Urinary bladder (tissue), 4 donors: Measurements from ENCODE around the gene SGSM1. TPM values are rescaled to one million over a fixed set of nuclear protein-coding genes. Genes with fewer than 3 reads are reported as not detected.

Experiments used
- DNase-seq: peaks from one replicate; pipeline ENCODE4 v3.0.0-alpha.2; 2015; ENCODE audit errors: extremely low spot score
- H3K27ac ChIP-seq: one replicate; pipeline ENCODE4 v1.5.1; 2013; ENCODE audit warnings: low read depth, mild to moderate bottlenecking, moderate library complexity
- H3K36me3 ChIP-seq: one replicate; pipeline ENCODE4 v1.6.1; 2013; ENCODE audit warnings: mild to moderate bottlenecking, moderate library complexity; ENCODE audit not compliant: insufficient read depth
- H3K4me1 ChIP-seq: one replicate; pipeline ENCODE4 v1.6.1; 2013; ENCODE audit warnings: mild to moderate bottlenecking, moderate library complexity; ENCODE audit not compliant: insufficient read depth
- H3K4me3 ChIP-seq: one replicate; pipeline ENCODE4 v1.5.1; 2013; ENCODE audit warnings: low read depth, low read length
- WGBS: extraction: QIAGEN DNeasy Blood & Tissue Kit; methylation state at CpG from one replicate; pipeline ENCODE4 v1.1.7; 2013; 5-methylcytosine and 5-hydroxymethylcytosine counted together
- polyA plus RNA-seq: library from polyadenylated mRNA; stranded (reverse); fragments of 200-250 nt; gene quantifications from one replicate; pipeline ENCODE4 v1.2.3, GENCODE V29; 2013
- total RNA-seq: library from RNA; depleted of rRNA; stranded (reverse); fragments of >200 nt; gene quantifications from one replicate; pipeline ENCODE4 v1.2.3, GENCODE V29; 2014
- donor health status: healthy with polysubstance abuse.
- donor health status: healthy.

SGSM1 gene
- total and polyA plus RNA-seq, 2 donors: 1.9 to 2.0 TPM

- Histone ChIP-seq H3K4me1 (no peaks in the 10 kb centered on the region), H3K27ac (no peak overlapping the region), H3K4me3 (no peak overlapping the region), H3K36me3 (no peaks in the 10 kb centered on the region)
- no peak for DNase-seq
- WGBS: 49% methylated on average over 17 of the region's 17 CpGs
These were observed 119.8 kb downstream of the SGSM1 start for GRCh38 chr22:24925586-24926427.

- no peak for DNase-seq
- no peak overlapping the region for H3K4me3 ChIP-seq
- no peak overlapping the region for H3K27ac ChIP-seq
- no peaks in the 10 kb centered on the region for H3K4me1 ChIP-seq
- whole genome bisulfite sequencing: 59% methylated on average over 3 of the region's 3 CpGs
- no peaks in the 10 kb centered on the region for H3K36me3 ChIP-seq
These were observed 120.4 kb downstream of the SGSM1 start for GRCh38 chr22:24926428-24926725.

GRCh38 chr22:24926849-24927579 lies 121.0 kb downstream of the SGSM1 start:
- Histone ChIP-seq H3K27ac (no peak overlapping the region), H3K36me3 (no peaks in the 10 kb centered on the region), H3K4me1 (no peaks in the 10 kb centered on the region), H3K4me3 (no peak overlapping the region)
- no peak for DNase-seq
- WGBS: 79% methylated on average over 1 of the region's 1 CpG

- no peaks in the 10 kb centered on the region for H3K4me1 ChIP-seq
- no peak overlapping the region for H3K4me3 ChIP-seq
- 87% methylated on average over 7 of the region's 7 CpGs for WGBS
- H3K27ac ChIP-seq: no peak overlapping the region
- no peak for DNase-seq
- H3K36me3 ChIP-seq: no peaks in the 10 kb centered on the region
These were observed 122.3 kb downstream of the SGSM1 start for GRCh38 chr22:24928322-24928721.

GRCh38 chr22:24930678-24931077 lies 124.7 kb downstream of the SGSM1 start:
- WGBS: 75% methylated on average over 3 of the region's 3 CpGs
- Histone ChIP-seq H3K27ac (no peak overlapping the region), H3K4me1 (no peaks in the 10 kb centered on the region), H3K4me3 (no peak overlapping the region), H3K36me3 (no peaks in the 10 kb centered on the region)
- DNase-seq: no peak

- no peak overlapping the region for H3K4me3 ChIP-seq
- DNase-seq: no peak
- no peaks in the 10 kb centered on the region for H3K36me3 ChIP-seq
- no peak overlapping the region for H3K27ac ChIP-seq
- no peaks in the 10 kb centered on the region for H3K4me1 ChIP-seq
These were observed 129.9 kb downstream of the SGSM1 start for GRCh38 chr22:24935771-24936483.

- no peaks in the 10 kb centered on the region for H3K36me3 ChIP-seq
- no peak overlapping the region for H3K4me3 ChIP-seq
- 46% methylated on average over 2 of the region's 2 CpGs for WGBS
- H3K4me1 ChIP-seq: no peaks in the 10 kb centered on the region
- no peak overlapping the region for H3K27ac ChIP-seq
- no peak for DNase-seq
These were observed 131.1 kb downstream of the SGSM1 start for GRCh38 chr22:24937114-24937513.

GRCh38 chr22:24938741-24939341 lies 132.8 kb downstream of the SGSM1 start:
- H3K4me3 ChIP-seq: no peak overlapping the region
- no peaks in the 10 kb centered on the region for H3K36me3 ChIP-seq
- no peaks in the 10 kb centered on the region for H3K4me1 ChIP-seq
- H3K27ac ChIP-seq: no peak overlapping the region
- no peak for DNase-seq
- 15% methylated on average over 11 of the region's 11 CpGs for WGBS

GRCh38 chr22:24942301-24942700 lies 136.3 kb downstream of the SGSM1 start:
- Histone ChIP-seq H3K4me3 (no peak overlapping the region), H3K27ac (no peak overlapping the region), H3K36me3 (no peaks in the 10 kb centered on the region), H3K4me1 (no peaks in the 10 kb centered on the region)
- no peak for DNase-seq
- 94% methylated on average over 3 of the region's 3 CpGs for WGBS

- DNase-seq: no peak
- 94% methylated on average over 10 of the region's 10 CpGs for WGBS
- H3K4me1 ChIP-seq: no peaks in the 10 kb centered on the region
- no peaks in the 10 kb centered on the region for H3K36me3 ChIP-seq
- no peak overlapping the region for H3K27ac ChIP-seq
- H3K4me3 ChIP-seq: no peak overlapping the region
These were observed 138.4 kb downstream of the SGSM1 start for GRCh38 chr22:24944217-24944937.

- DNase-seq: no peak
- H3K4me3 ChIP-seq: no peak overlapping the region
- H3K36me3 ChIP-seq: no peaks in the 10 kb centered on the region
- no peaks in the 10 kb centered on the region for H3K4me1 ChIP-seq
- no peak overlapping the region for H3K27ac ChIP-seq
- WGBS: 81% methylated on average over 4 of the region's 4 CpGs
These were observed 139.4 kb downstream of the SGSM1 start for GRCh38 chr22:24945430-24945829.

- Histone ChIP-seq H3K4me1 (no peaks in the 10 kb centered on the region), H3K36me3 (no peaks in the 10 kb centered on the region), H3K27ac (no peak overlapping the region), H3K4me3 (no peak overlapping the region)
- DNase-seq: no peak
- 92% methylated on average over 7 of the region's 7 CpGs for WGBS
These were observed 141.4 kb downstream of the SGSM1 start for GRCh38 chr22:24947383-24947782.

- no peak overlapping the region for H3K4me3 ChIP-seq
- H3K27ac ChIP-seq: no peak overlapping the region
- H3K4me1 ChIP-seq: no peaks in the 10 kb centered on the region
- DNase-seq: no peak
- WGBS: 65% methylated on average over 12 of the region's 12 CpGs
- no peaks in the 10 kb centered on the region for H3K36me3 ChIP-seq
These were observed 141.9 kb downstream of the SGSM1 start for GRCh38 chr22:24947881-24948280.
